GM19395 (cell line): ENCODE measurements around the gene SYNE3.

Experiments
- ATAC-seq: cut with Tn5 transposase; IDR thresholded peaks from one replicate; pipeline ENCODE4 v1.9.1; 2021; ENCODE audit warnings: mild to moderate bottlenecking, moderate library complexity; ENCODE audit not compliant: unreplicated experiment

SYNE3 gene

GRCh38 chr14:95541932-95542930, 25.8 kb upstream of the SYNE3 start:
- no peak for ATAC-seq

- ATAC-seq: no peak
Measured at GRCh38 chr14:95541346-95541745, 24.9 kb upstream of the SYNE3 start.

GRCh38 chr14:95540236-95540855, 23.9 kb upstream of the SYNE3 start:
- ATAC-seq: no peak

- no peak for ATAC-seq
Measured at GRCh38 chr14:95538801-95539509, 22.5 kb upstream of the SYNE3 start.

- no peak for ATAC-seq
Measured at GRCh38 chr14:95537298-95538089, 21.0 kb upstream of the SYNE3 start.

GRCh38 chr14:95536671-95537070, 20.2 kb upstream of the SYNE3 start:
- ATAC-seq: no peak

GRCh38 chr14:95536036-95536593, 19.7 kb upstream of the SYNE3 start:
- ATAC-seq: no peak

GRCh38 chr14:95535226-95536021, 19.0 kb upstream of the SYNE3 start:
- peak; percentile 2 for ATAC-seq

GRCh38 chr14:95534299-95535225, 18.1 kb upstream of the SYNE3 start, which contains the start of gene GLRX5:
TSS of gene GLRX5 (plus strand) at chr14:95535050. CDS start at chr14:95535090, 40 bp downstream.
- ATAC-seq: peak; percentile 93

GRCh38 chr14:95533822-95534221, 17.4 kb upstream of the SYNE3 start:
- ATAC-seq: no peak

- ATAC-seq: no peak
Measured at GRCh38 chr14:95533391-95533821, 17.0 kb upstream of the SYNE3 start.

GRCh38 chr14:95531969-95532368, 15.5 kb upstream of the SYNE3 start:
- ATAC-seq: no peak

GRCh38 chr14:95531473-95531872, 15.0 kb upstream of the SYNE3 start:
- no peak for ATAC-seq

- no peak for ATAC-seq
Measured at GRCh38 chr14:95530473-95531276, 14.2 kb upstream of the SYNE3 start.

- ATAC-seq: no peak
Measured at GRCh38 chr14:95529216-95529615, 12.8 kb upstream of the SYNE3 start.

GRCh38 chr14:95527387-95528002, 11.0 kb upstream of the SYNE3 start:
- ATAC-seq: no peak
